ENCODE data around the gene DICER1. TPM values are rescaled to one million over a fixed set of nuclear protein-coding genes. Genes with fewer than 3 reads are reported as not detected.

DICER1 gene
- total and polyA plus RNA-seq, 8 donors = 5.7 to 37.8 (median 24.6) TPM

GRCh38 chr14:95071649-95072280, 85.6 kb downstream of the DICER1 start:
- intact Hi-C loops (cut with DNase I) = no loop called here
- no peak for TF ChIP-seq CTCF (IDR thresholded peaks at IDR 0.05)
- Histone ChIP-seq H3K27me3 (no peaks in the 10 kb centered on the region), H3K9me3 (no peaks in the 10 kb centered on the region), H3K4me3 (no peak overlapping the region), H3K27ac (no peak overlapping the region), H3K36me3 (no peaks in the 10 kb centered on the region), H3K4me1 (no peaks in the 10 kb centered on the region)
- ATAC-seq (no peak), FAIRE-seq (no peak), DNase-seq (no peak)
- 81 to 87% methylated on average over 19 of the region's 19 CpGs for WGBS, 2 donors

- Histone ChIP-seq H3K4me3 (no peak overlapping the region), H3K27me3 (no peaks in the 10 kb centered on the region), H3K27ac (no peak overlapping the region), H3K4me1 (no peaks in the 10 kb centered on the region), H3K36me3 (no peaks in the 10 kb centered on the region), H3K9me3 (no peaks in the 10 kb centered on the region)
- no peak for FAIRE-seq
- ATAC-seq = no peak
- WGBS, 2 donors = 72 to 83% methylated on average over 11 of the region's 11 CpGs
- intact Hi-C loops (cut with DNase I) = no loop called here
- TF ChIP-seq CTCF (IDR thresholded peaks at IDR 0.05) = no peak
- no peak for DNase-seq
Measured at GRCh38 chr14:95070748-95071435, 86.4 kb downstream of the DICER1 start.

- intact Hi-C loops (cut with DNase I) = no loop called here
- ATAC-seq (no peak), FAIRE-seq (no peak), DNase-seq (no peak)
- no peaks in the 10 kb centered on the region for H3K9me3 ChIP-seq
- TF ChIP-seq CTCF (IDR thresholded peaks at IDR 0.05) = no peak
- no peak overlapping the region for H3K27ac ChIP-seq
- H3K4me3 ChIP-seq = no peak overlapping the region
- H3K27me3 ChIP-seq = no peaks in the 10 kb centered on the region
- no peaks in the 10 kb centered on the region for H3K36me3 ChIP-seq
- 71 to 82% methylated on average over 10 of the region's 10 CpGs for WGBS, 2 donors
- H3K4me1 ChIP-seq = no peaks in the 10 kb centered on the region
Measured at GRCh38 chr14:95069547-95069946, 87.8 kb downstream of the DICER1 start.

GRCh38 chr14:95069018-95069417, 88.3 kb downstream of the DICER1 start:
- WGBS, 2 donors = 54 to 77% methylated on average over 7 of the region's 7 CpGs
- intact Hi-C loops (cut with DNase I) = no loop called here
- TF ChIP-seq CTCF (IDR thresholded peaks at IDR 0.05) = no peak
- ATAC-seq (no peak), DNase-seq (no peak), FAIRE-seq (no peak)
- no peaks in the 10 kb centered on the region for H3K9me3 ChIP-seq
- no peaks in the 10 kb centered on the region for H3K4me1 ChIP-seq
- H3K27me3 ChIP-seq = no peaks in the 10 kb centered on the region
- H3K27ac ChIP-seq = no peak overlapping the region
- no peak overlapping the region for H3K4me3 ChIP-seq
- no peaks in the 10 kb centered on the region for H3K36me3 ChIP-seq

GRCh38 chr14:95068521-95068920, 88.8 kb downstream of the DICER1 start:
- no peak overlapping the region for H3K27ac ChIP-seq
- DNase-seq = no peak
- 61 to 77% methylated on average over 8 of the region's 8 CpGs for WGBS, 2 donors
- no peak for FAIRE-seq
- no peaks in the 10 kb centered on the region for H3K9me3 ChIP-seq
- H3K4me1 ChIP-seq = no peaks in the 10 kb centered on the region
- H3K36me3 ChIP-seq = no peaks in the 10 kb centered on the region
- H3K4me3 ChIP-seq = no peak overlapping the region
- ATAC-seq = no peak
- intact Hi-C loops (cut with DNase I) = no loop called here
- no peaks in the 10 kb centered on the region for H3K27me3 ChIP-seq
- no peak for TF ChIP-seq CTCF (IDR thresholded peaks at IDR 0.05)
